SJCRH30 (cell line): ENCODE measurements around the gene RBX1. TPM values are rescaled to one million over a fixed set of nuclear protein-coding genes. Genes with fewer than 3 reads are reported as not detected.
"Not testable (repeated sequence)": the region's sequence is repeated elsewhere in the genome, so short reads cannot be mapped to it uniquely, and the experiment has no call there.

Experiments
- DNase-seq, 2 experiments: peaks; one replicate each; pipeline ENCODE4 v3.0.0-alpha.2; 2015 to 2020
- H3K27ac ChIP-seq: fragments of 250-450 bp; sonication (Bioruptor Pico); 2 replicates; pipeline ENCODE4 v1.5.1; 2020; ENCODE audit warnings: mild to moderate bottlenecking, moderate library complexity
- H3K27me3 ChIP-seq: fragments of 250-450 bp; sonication (Bioruptor Pico); 2 replicates; pipeline ENCODE4 v1.5.1; 2020; ENCODE audit warnings: mild to moderate bottlenecking, moderate library complexity
- H3K36me3 ChIP-seq: fragments of 250-450 bp; sonication (Bioruptor Pico); 2 replicates; pipeline ENCODE4 v1.5.1; 2020; ENCODE audit warnings: mild to moderate bottlenecking, moderate library complexity
- H3K4me1 ChIP-seq: fragments of 250-450 bp; sonication (Bioruptor Pico); 2 replicates; pipeline ENCODE4 v1.5.1; 2020; ENCODE audit warnings: mild to moderate bottlenecking, moderate library complexity
- H3K4me3 ChIP-seq: fragments of 250-450 bp; sonication (Bioruptor Pico); 2 replicates; pipeline ENCODE4 v1.5.1; 2020; ENCODE audit warnings: mild to moderate bottlenecking, moderate library complexity
- H3K9me3 ChIP-seq: fragments of 250-450 bp; sonication (Bioruptor Pico); replicated peaks from 2 replicates; pipeline ENCODE4 v1.5.1; 2020; ENCODE audit warnings: mild to moderate bottlenecking, moderate library complexity
- total RNA-seq: library from RNA; depleted of rRNA; stranded (reverse); fragments of >200 nt; shearing (Covaris generic); gene quantifications from 2 replicates; pipeline ENCODE4 v1.2.3, GENCODE V29; 2014

The RBX1 gene
- total RNA-seq, 1 experiment from 2014 or later, result 83.4 TPM

DNA sequence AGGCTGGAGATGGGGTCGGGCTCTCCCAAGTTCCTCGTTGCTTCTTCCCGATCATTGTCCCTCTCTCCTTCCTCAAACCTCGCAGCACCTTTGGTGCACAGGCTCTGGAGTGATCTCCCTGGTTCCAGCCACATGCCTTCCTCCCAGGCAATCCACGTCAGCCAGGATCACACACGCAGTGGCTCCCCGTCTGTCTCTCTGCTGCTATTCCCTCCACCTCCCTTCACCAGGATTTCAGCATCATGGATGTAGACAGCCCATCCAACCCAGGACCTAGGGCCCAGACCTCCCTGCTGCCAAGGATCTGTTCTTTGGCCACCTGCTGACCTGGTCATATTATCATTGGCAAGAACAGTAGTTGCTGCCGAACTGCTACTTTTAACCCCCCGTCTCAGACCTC, 40.1 kb downstream of the RBX1 start:
- H3K4me3 ChIP-seq, result no peak overlapping the region
- no peaks in the 10 kb centered on the region for H3K4me1 ChIP-seq
- no peaks in the 10 kb centered on the region for H3K36me3 ChIP-seq
- no peak for DNase-seq
- no peaks in the 10 kb centered on the region for H3K27me3 ChIP-seq
- no peaks in the 10 kb centered on the region for H3K9me3 ChIP-seq
- no peak overlapping the region for H3K27ac ChIP-seq

DNA sequence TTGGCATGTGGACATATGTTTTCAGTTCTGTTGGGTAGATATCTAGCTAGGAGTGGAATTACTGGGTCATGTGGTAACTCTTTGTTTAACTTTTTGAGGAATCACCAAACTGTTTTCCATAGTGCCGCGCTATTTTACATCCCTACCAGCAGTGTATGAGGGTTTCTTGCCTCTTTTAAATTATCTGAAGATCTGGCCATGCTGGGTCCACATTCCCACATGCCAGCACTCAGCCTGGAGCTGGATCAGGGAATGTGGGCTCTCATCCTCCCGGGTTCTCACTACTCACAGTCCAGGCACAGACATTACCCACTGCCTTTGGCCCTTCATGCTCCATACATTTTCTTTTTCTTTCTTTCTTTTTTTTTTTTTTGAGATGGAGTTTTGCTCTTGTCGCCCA, 44.6 kb downstream of the RBX1 start:
- Histone ChIP-seq H3K27ac (no peak overlapping the region), H3K9me3 (no peaks in the 10 kb centered on the region), H3K4me3 (no peak overlapping the region), H3K27me3 (no peaks in the 10 kb centered on the region), H3K36me3 (no peaks in the 10 kb centered on the region), H3K4me1 (no peaks in the 10 kb centered on the region)
- no peak for DNase-seq

DNA sequence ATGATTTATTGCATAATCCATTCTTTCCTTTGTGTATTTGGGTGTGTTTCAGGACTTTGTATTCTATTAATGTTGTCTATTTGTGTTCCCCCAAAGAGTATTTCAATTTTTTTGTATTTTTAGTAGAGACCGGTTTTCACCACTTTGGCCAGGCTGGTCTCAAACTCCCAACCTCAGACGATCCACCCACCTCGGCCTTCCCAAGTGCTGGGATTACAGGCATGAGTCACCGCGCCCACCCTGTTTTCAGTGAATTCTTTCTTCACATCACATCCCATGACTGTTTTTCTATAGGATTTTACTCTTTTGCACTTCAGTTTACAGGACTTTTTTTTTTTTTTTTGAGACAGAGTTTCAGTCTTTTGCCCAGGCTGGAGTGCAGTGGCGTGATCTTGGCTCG, 46.3 kb downstream of the RBX1 start:
- no peak for DNase-seq
- no peaks in the 10 kb centered on the region for H3K9me3 ChIP-seq
- H3K4me1 ChIP-seq, result no peaks in the 10 kb centered on the region
- no peak overlapping the region for H3K27ac ChIP-seq
- H3K4me3 ChIP-seq, result no peak overlapping the region
- no peaks in the 10 kb centered on the region for H3K36me3 ChIP-seq
- H3K27me3 ChIP-seq, result no peaks in the 10 kb centered on the region

DNA sequence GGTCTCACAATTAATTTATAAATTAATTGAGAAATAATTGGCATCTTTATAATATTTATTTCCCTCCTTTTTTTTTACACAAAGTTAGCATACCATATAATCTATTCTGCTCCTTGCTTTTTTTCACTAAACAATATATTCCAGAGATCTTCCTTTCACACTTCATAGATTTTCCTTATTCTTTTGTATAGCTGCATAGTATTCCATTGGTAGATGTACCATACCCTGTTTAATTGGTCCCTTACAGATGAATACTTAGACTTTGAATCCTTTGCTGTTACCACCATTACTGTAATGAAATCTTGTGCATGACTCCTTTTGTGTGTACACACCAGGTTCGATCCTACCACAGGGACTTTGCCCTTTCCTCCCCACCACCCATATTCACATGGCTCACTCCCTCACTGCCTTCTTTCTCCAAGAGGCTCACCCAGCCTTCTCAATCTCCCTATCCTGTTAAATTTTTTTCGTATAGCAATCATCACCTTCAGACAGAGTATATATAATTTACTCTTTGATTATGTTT, 48.9 kb downstream of the RBX1 start:
- no peaks in the 10 kb centered on the region for H3K4me1 ChIP-seq
- H3K27me3 ChIP-seq, result no peaks in the 10 kb centered on the region
- H3K27ac ChIP-seq, result no peak overlapping the region
- no peaks in the 10 kb centered on the region for H3K9me3 ChIP-seq
- no peak for DNase-seq
- H3K36me3 ChIP-seq, result no peaks in the 10 kb centered on the region
- no peak overlapping the region for H3K4me3 ChIP-seq

DNA sequence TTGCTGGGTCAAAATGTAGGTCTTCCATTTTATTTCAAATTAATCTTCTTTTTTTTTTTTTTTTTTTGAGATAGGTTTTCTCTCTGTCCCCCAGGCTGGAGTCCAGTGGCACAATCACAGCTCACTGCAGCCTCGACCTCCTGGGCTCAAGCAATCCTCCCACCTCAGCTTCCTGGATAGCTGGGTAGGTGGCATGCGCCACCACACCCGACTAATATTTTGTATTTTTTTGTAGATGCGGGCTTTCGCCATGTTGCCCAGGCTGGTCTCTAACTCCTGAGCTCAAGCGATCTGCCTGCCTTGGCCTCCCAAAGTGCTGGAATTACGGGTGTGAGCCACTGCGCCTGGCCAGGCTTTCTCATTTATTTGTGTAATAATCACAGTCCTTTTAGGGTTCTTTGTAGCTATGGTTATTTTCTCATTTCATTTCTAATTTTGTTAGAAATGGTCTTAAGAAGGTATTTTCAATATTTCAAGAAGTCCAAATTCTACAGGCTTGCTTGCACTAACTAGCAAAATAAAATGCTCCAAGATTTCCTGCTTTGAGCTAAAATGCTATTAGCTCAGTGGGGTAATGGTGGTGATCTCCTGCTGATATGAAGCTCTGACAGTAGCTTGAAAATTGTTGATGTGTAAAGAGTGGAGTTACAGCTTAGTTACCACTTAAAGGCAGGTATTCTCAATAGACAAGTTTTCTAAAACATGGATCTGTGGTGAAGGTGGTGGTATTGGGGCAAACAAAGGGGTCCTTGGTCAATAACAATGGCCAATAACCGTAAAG, 50.0 kb downstream of the RBX1 start:
- Histone ChIP-seq H3K9me3 (no peaks in the 10 kb centered on the region), H3K27me3 (no peaks in the 10 kb centered on the region), H3K36me3 (no peaks in the 10 kb centered on the region), H3K27ac (no peak overlapping the region), H3K4me3 (no peak overlapping the region), H3K4me1 (no peaks in the 10 kb centered on the region)
- DNase-seq, result no peak

DNA sequence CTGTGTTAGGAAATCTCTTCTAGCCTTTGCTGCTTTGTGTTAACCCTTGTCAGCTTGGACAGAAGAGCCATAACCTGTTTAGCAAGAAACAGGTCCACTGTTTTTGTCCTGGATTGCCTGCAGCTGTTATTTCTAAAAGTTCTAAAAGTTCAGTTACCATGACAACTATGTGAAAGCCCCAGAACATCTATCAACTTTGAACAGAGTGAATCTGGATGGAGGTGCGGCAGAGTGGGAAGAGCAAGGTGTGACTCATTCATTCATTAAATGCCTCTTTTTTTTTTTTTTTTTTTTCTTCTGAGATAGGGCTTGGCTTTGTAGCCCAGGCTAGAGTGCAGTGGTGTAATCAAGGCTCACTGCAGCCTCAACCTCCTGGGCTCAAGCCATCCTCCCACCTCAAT, 50.5 kb downstream of the RBX1 start:
- H3K9me3 ChIP-seq, result no peaks in the 10 kb centered on the region
- no peaks in the 10 kb centered on the region for H3K27me3 ChIP-seq
- no peaks in the 10 kb centered on the region for H3K4me1 ChIP-seq
- no peak for DNase-seq
- no peak overlapping the region for H3K4me3 ChIP-seq
- H3K36me3 ChIP-seq, result no peaks in the 10 kb centered on the region
- no peak overlapping the region for H3K27ac ChIP-seq

DNA sequence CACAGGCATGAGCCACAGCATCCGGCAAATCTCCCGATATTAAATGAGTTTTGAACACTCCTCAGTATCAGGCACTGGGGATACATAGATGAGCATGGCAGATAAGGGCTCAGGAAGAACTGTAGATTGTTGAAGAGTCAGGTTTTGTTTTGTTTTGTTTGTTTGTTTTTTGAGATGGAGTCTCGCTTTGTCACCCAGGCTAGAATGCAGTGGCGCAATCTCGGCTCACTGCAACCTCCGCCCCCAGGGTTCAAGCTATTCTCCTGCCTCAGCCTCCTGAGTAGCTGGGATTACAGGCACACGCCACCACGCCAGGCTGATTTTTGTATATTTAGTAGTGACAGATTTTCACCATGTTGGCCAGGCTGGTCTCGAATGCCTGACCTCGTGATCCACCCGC, 51.2 kb downstream of the RBX1 start:
- H3K27ac ChIP-seq, H3K4me1 ChIP-seq, H3K36me3 ChIP-seq, DNase-seq, H3K27me3 ChIP-seq, H3K4me3 ChIP-seq, H3K9me3 ChIP-seq: not testable (repeated sequence)

DNA sequence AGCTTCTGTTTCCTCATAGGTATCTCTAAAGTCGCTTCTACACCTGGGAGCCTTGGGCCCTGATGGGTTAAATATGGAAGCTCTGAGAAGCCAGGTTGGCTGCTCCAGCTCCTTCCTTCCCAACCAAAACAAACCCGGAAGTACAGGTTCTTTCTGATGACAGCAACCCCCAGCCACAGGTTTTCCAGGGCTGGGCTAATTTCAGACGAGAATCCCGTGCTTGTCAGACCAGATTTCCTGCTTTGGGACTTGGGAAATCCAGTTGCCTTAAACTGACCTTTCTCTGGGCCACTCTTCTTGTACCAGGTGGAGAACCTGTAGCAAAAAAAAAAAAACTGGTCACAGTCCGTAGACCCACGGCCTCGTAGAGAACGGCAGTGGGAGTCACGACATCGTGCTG, 51.9 kb downstream of the RBX1 start:
- H3K4me3 ChIP-seq, result no peak overlapping the region
- no peaks in the 10 kb centered on the region for H3K4me1 ChIP-seq
- no peaks in the 10 kb centered on the region for H3K27me3 ChIP-seq
- no peaks in the 10 kb centered on the region for H3K9me3 ChIP-seq
- DNase-seq, result no peak
- H3K36me3 ChIP-seq, result no peaks in the 10 kb centered on the region
- no peak overlapping the region for H3K27ac ChIP-seq

DNA sequence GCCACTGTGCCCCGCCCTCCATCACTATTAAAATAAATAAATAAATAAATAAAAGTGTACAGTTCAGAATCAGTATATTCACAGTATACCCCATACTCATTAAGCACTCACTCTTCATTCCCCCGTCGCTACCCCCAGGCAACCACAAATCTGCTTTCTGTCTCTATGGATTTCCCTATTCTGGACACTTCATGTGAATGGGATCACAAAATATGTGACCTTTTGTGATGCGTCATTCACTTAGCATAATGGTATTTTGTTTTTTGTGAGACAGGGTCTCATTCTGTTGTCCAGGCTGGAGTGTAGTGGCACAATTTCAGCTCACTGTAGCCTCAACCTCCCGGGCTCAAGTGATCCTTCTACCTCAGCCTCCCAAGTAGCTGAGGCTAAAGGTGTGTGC, 52.8 kb downstream of the RBX1 start:
- H3K4me1 ChIP-seq, result no peaks in the 10 kb centered on the region
- H3K27ac ChIP-seq, result no peak overlapping the region
- no peaks in the 10 kb centered on the region for H3K36me3 ChIP-seq
- no peak overlapping the region for H3K4me3 ChIP-seq
- DNase-seq, result no peak
- no peaks in the 10 kb centered on the region for H3K27me3 ChIP-seq
- no peaks in the 10 kb centered on the region for H3K9me3 ChIP-seq

DNA sequence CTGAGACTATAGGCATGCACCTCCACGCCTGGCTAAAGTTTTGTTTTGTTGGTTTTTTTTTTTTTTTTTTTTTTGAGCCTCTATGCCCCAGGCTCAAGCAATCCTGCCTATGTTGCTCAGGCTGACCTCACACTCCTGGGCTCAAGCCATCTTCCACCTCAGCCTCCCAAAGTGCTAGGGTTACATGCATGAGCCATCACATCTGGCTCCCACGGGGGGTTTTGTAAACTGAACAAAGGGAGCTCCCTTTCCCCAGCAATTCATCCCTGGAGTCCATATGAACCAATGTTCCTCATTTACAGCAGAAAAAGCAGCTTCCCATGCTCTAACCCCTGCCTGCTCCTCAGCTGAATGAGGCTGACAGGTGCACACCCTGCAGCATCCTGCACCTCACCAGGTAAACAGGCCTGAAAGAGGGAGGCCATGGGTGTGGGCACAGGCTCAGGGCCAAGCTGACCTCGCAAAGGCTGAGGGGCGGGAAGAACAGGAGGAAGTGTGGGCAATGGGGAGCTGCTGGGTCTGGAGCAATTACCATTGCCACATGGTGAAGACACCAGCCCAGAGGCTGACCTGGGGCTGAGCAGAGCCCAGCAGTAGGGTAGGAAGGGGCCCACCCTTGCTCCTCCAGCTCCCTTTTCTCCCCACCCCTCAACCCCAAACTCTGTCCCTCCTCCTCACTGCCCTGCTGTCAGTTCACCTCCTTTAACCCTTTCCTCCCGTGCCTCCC, 58.2 kb downstream of the RBX1 start:
- Histone ChIP-seq H3K27me3 (no peaks in the 10 kb centered on the region), H3K36me3 (no peaks in the 10 kb centered on the region), H3K4me1 (no peaks in the 10 kb centered on the region), H3K27ac (no peak overlapping the region), H3K9me3 (no peaks in the 10 kb centered on the region), H3K4me3 (no peak overlapping the region)
- no peak for DNase-seq

DNA sequence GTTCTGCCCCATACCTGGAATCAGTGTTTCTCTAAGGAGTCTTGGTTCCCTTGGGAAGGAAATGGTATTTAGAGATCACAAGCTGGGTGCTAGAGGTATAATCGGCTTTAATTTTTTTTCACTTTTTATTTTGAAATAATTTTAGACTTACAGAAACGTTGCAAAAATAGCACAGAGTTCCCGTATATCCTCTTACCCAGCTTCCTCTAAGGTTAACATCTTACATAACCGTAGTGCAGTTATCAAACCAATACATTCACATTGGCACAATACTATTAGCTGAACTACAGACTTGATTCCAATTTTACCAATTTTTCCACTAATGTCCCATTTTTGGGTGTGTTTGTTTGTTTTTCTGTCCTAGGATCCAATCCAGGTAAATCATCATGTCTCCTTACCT, 63.8 kb downstream of the RBX1 start:
- no peak overlapping the region for H3K4me3 ChIP-seq
- no peak overlapping the region for H3K27ac ChIP-seq

DNA sequence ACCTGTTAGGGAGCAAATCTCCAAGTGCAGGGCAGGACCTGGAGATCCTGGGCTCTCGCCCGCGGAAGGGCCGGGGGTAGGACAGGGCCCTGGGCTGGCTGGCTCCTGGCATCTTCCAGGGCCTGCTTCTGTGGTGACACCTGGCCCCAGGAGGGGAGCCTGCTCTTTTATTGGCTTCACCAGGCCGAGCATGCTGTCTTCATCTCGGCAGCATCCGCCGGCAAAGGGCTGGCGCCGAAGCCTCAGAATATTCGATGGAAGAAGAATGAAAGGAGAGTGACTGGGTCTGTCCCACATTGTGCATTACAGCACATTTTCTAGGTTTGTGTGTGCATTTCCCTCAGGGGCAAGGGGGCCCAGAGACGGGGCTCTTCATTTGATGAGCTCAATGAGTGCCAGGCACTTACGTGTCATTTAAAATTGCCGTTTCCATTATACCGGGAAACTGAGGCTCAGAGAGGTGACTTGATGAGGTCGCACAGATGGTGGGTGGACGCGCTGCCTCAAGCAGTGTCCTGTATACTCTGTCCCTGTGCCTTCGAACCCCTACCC, 70.0 kb downstream of the RBX1 start:
- peaks cover 3% of the 10 kb centered on the region; the same call in 1 of the 2 replicates for H3K4me1 ChIP-seq
- peak overlapping the region; percentile 68 for H3K4me3 ChIP-seq
- H3K27ac ChIP-seq, result peak overlapping the region; percentile 74
- H3K27me3 ChIP-seq, result no peaks in the 10 kb centered on the region
- no peaks in the 10 kb centered on the region for H3K36me3 ChIP-seq
- H3K9me3 ChIP-seq, result no peaks in the 10 kb centered on the region
- peak; percentile 11 to 28 for DNase-seq

More for the DNA sequence above, 63.8 kb downstream of the RBX1 start:
- no peak for DNase-seq
- H3K4me1 ChIP-seq, result no peaks in the 10 kb centered on the region
- no peaks in the 10 kb centered on the region for H3K36me3 ChIP-seq
- H3K9me3 ChIP-seq, result no peaks in the 10 kb centered on the region
- no peaks in the 10 kb centered on the region for H3K27me3 ChIP-seq

DNA sequence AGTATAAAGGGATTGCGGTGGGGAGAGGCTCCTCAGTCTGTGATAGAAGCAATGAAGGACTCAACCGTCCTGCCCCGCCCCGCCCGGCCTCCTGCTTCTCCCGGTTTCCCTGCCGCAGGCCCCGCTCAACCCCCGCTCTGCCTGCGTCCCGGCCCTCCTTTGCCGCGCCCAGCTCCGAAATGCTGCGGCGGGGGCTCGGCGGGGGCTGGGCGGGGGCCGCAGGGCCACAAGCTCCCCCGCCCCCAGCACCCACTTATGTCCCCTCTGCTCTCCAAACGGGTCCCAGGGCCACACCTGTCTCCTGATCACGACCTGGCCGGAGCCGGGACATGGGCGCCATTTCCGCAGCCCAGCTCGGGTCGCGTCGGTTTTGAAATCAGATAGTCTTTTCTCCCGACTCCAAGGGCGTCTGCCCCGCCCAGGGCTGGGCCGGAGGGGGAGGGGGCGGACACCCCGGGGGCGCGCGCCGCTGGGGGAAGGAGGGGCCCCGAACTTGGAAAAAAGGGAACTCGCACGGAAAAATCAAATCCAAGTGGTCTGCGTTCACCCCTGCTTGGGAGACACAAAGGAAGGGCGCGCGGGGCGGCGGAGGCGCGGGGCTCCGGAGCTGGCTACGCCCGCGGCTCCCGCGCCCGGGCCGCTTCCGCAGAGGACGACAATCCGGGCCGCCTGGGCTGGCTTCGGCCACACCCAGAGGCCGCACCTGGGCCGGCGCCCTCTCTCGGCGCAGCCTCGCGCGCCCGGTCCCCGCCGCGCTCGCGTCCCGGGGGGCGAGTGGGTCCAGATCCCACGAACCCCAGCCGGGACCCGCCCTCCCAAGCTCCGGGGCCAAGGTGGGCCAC, 70.7 kb downstream of the RBX1 start:
- Histone ChIP-seq H3K4me3 (peak overlapping the region; percentile 68), H3K36me3 (no peaks in the 10 kb centered on the region), H3K9me3 (no peaks in the 10 kb centered on the region), H3K4me1 (peaks cover 3% of the 10 kb centered on the region; the same call in 1 of the 2 replicates), H3K27me3 (no peaks in the 10 kb centered on the region), H3K27ac (peak overlapping the region; percentile 74)
- DNase-seq, result peak; percentile 63 to 72

DNA sequence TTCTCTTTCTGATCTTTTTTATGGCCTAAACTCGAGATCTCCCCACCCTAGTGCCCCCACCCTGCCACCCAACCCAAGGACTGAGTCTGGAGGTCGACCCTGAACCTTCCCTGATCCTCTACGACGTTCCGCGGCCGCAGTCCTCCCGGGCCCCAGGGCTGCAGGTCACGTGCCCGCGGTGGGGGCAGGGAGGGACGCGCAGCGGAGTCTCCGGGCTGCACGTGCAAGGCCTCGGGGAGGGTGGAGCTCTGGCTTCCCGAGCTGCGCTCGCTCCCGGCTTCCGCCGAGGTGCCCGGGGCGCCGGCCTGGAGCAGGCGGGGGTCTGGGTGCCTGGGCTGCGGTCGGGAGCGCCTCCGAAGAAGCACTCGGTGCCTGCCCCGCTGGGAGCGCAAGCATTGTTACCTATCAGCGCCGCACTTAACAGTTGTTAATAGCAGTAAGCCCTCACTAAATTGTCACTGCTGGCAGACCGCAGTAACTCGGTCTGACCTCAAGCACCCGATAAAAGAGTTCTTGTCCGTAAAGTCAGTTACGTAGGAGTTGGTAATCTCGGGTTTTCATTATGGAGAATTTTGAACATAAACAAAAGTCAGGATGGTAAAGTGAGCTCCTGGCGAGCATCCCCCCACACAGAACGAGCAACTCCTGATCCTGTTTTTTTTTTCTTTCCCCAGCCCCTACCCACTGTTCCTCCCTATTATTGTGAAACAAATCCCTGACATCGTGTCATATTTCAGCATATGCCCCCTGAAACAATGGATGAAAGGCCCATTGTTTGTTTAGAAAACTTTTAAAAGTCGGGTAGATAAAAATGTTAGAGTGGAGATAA, 71.5 kb downstream of the RBX1 start:
- Histone ChIP-seq H3K27ac (peak overlapping the region; percentile 74), H3K27me3 (no peaks in the 10 kb centered on the region), H3K36me3 (no peaks in the 10 kb centered on the region), H3K4me1 (peaks cover 3% of the 10 kb centered on the region; the same call in 1 of the 2 replicates), H3K4me3 (peak overlapping the region; percentile 68), H3K9me3 (no peaks in the 10 kb centered on the region)
- peak; percentile 89 to 92 for DNase-seq
